D721Med (cell line): ENCODE data around the gene FCN2.

Experiments used
- DNase-seq: peaks from one replicate; pipeline ENCODE4 v3.0.0; 2011; ENCODE audit warnings: low spot score; ENCODE audit not compliant: insufficient read length
- FAIRE-seq: peaks from 2 replicates; lab custom pipeline; 2011; peaks lifted over from hg19 to GRCh38; lab: Jason Lieb, UNC
- TF ChIP-seq, protein P1 (sequence below): IDR thresholded peaks from 2 replicates; pipeline ENCODE4 v1.5.1; 2012; ENCODE audit warnings: mild to moderate bottlenecking, control low read depth; ENCODE audit not compliant: insufficient read depth; ENCODE audit errors: missing control alignments

Gene FCN2

GRCh38 chr9:134885679-134886412, 5.2 kb downstream of the FCN2 start:
- FAIRE-seq: no peak
- no peak for DNase-seq
- TF ChIP-seq, protein P1, sequence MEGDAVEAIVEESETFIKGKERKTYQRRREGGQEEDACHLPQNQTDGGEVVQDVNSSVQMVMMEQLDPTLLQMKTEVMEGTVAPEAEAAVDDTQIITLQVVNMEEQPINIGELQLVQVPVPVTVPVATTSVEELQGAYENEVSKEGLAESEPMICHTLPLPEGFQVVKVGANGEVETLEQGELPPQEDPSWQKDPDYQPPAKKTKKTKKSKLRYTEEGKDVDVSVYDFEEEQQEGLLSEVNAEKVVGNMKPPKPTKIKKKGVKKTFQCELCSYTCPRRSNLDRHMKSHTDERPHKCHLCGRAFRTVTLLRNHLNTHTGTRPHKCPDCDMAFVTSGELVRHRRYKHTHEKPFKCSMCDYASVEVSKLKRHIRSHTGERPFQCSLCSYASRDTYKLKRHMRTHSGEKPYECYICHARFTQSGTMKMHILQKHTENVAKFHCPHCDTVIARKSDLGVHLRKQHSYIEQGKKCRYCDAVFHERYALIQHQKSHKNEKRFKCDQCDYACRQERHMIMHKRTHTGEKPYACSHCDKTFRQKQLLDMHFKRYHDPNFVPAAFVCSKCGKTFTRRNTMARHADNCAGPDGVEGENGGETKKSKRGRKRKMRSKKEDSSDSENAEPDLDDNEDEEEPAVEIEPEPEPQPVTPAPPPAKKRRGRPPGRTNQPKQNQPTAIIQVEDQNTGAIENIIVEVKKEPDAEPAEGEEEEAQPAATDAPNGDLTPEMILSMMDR: no peak

DNA sequence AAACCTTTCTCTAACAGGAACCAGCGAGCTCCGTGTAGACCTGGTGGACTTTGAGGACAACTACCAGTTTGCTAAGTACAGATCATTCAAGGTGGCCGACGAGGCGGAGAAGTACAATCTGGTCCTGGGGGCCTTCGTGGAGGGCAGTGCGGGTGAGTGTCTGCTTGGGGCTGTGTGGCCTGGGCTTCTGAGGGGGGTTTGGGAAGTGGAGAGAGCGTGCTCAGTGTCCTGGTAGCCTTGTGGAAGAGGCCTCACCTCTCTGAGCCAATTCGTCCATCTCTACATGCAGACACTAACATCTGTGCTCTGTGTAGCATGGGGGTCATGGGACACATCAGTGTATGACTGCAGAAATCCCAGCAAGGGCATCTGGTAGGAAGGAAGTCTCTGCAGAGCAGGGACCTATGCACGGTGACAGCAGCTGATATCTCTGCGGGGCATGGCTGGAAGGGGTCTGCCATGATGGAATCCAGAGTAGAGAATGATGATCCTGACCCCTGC, 5.9 kb downstream of the FCN2 start:
- TF ChIP-seq, protein P1: no peak
- no peak for DNase-seq
- no peak for FAIRE-seq

- no peak for FAIRE-seq
- DNase-seq: no peak
- TF ChIP-seq, protein P1: no peak
These were observed 6.6 kb downstream of the FCN2 start for GRCh38 chr9:134887219-134887618.

DNA sequence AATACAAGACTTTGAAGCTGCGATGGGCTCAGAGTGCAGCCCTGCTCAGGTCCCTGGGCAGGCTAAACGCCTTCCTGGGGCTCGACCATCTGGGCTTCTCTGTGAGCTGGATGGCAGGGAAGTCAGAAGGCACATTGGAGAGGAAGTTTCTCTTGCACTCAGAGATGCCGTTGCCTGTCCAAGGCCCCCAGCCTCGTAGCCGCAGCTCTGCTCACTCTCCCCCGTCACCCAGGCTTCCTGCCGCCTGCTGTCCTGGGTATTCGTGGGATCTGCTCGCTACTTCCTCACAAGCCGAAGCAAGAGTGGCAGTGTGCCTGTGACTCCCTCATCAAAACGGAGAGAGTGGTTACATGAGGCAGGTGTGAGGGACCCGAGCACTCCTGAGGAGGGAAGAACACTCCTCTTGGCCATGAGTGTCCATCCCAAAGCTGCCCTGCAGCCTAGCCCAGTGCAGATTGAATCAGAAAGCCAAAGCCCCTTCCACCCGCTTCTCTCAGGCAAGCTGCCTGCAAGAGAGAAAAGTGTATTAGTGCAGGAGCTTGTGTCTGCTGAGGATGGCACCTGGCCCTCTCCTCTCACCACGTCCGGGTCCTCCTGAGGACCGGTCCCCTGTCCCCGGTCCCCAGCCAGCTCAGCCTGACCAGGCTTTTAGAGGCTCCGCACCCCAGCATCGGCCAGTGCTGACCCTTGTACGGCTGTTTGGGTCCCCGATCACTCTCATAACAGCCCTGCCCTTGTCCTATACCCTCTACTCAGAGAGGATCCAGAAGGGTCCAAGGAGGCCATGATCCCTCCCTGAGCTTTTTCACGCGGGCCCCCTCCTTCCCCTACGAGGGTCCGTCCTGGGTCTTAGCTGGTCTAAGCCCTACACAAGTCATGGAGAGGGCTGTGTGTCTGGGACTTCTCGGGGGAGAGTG, 7.3 kb downstream of the FCN2 start:
- no peak for FAIRE-seq
- TF ChIP-seq, protein P1: no peak
- DNase-seq: no peak

- TF ChIP-seq, protein P1: no peak
- FAIRE-seq: no peak
- no peak for DNase-seq
These were observed 8.1 kb downstream of the FCN2 start for GRCh38 chr9:134888603-134889190.

- DNase-seq (no peak), FAIRE-seq (no peak)
- TF ChIP-seq, protein P1: no peak
These were observed 9.0 kb downstream of the FCN2 start for GRCh38 chr9:134889386-134890154.
